Germinal center (tissue), 1 donor: ENCODE data around the gene CDIP1.
A peak's percentile ranks its signal among the peaks of the same experiment; 100 is the strongest.

Experiments used
- DNase-seq: peaks from one replicate; pipeline ENCODE4 v3.0.0; 2012; ENCODE audit warnings: mixed read lengths, low spot score

Gene CDIP1

GRCh38 chr16:4513881-4514280 lies 24.7 kb downstream of the CDIP1 start:
- DNase-seq = no peak

DNA sequence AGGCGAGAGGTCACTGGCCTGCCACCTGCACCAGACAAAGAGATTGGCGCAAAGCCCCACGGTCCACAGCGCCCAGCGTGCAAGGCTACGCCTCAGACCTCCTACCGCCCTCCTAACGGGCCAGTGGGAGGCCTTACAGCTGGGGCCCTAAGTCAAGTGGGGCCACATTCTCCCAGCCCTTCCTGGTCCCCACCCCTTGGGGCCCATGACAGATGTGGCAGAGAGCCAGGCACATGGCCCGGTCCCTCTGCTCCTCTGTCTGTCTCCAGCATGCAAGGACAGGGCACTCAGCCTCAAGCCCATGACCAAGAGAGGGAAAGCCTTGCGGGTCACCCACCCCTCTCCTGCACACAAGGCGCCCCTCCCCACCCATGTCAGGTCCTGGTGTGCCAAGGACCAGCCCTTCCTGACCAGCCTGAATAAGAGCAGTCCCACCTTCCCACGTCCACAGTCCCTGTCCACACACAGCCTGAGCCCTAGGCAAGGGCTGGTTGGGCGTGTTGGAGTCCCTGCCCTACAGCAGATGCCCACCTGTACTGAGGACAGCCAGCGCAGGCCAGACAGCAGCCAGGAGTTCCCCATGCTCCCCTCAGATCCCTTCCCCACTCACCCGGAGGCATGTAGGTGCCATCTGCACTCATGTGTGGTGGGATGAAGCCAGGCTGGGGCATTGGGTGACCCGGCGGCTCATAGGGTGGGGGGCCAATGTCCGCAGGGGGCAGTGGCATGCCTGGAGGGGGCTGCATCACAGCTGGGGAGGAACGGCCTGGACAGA lies 25.3 kb downstream of the CDIP1 start:
- no peak for DNase-seq

GRCh38 chr16:4512473-4512872 lies 26.1 kb downstream of the CDIP1 start:
- DNase-seq = no peak

DNA sequence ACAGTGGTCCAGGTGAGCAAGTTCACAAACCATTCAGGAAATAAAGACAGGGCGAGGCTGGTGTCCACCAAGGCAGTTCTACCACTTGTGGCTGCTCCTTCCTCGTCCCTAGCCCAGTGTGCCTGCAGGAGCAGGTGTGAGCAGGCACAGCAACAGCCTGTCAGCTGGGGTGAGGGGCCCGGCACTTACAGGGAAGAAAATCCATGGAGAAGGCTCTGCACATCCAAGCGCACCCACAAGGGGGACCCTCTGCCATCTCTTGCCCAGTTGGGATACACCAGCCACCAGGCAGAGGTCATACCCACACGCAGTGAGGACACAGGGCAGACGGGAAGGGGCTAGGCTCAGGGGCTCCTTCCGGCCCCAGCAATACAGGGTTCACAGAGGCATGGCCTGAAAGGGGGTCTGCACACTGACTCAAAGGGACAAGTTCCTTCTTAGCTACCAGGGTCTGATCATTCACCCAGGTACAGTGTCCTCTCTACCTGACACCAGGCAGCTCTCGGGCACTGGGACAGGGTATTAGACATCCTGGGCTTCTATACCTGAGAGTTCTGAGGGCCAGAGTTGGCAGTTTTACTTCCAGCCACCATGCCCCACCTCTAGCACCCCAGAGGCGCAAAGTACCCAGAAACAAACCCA lies 27.0 kb downstream of the CDIP1 start:
- DNase-seq = no peak

DNA sequence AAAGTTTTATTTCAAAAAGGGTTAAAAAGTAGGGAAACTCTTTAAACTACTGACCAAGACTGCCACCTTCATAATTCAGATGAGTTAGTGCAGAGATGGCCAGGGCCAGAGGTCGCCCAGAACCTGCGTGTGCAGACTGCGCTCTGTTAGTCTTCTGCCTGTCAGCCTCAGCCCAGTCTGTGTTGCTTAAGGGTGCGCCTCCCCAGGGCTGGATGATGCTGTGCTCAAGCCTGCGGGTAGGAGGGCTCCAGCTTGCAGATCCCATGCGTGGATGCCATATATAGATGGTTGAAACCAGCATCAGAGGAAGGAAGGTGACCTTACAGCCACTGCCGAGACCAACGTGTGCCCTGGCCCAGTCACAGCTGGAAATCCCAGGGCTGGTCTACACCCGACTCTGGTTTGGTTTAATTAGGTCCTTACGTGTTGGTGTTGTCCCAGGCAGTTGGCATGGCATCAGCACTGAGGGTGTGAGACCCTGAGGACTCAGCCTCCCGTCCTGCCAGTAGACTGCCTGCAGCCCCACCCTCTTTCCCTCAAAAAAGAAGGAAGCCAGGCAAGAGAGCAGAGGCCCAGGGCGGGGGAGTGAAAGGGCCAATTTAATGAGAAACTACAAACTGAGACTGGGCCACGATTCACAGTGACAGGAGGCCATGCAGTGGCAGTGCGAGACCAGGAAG lies 27.7 kb downstream of the CDIP1 start:
- DNase-seq = no peak

- DNase-seq = no peak
Measured at GRCh38 chr16:4510131-4510530, 28.4 kb downstream of the CDIP1 start.

DNA sequence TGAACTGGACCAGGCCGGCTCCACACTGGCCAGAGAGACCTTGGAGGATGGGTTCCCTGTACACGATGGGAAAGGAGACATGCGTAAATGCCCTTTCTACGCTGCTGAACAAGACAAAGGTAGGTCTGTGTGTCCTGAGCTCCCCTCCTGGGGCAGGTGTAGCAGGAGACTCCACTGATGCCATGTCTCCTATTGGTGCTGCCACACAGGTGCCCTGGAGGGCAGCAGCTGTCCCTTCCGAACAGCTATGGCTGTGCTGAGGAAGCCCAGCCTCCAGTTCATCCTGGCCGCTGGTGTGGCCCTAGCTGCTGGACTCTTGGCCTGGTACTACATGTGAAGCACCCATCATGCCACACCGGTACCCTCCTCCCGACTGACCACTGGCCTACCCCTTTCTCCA lies 29.2 kb downstream of the CDIP1 start:
- DNase-seq = no peak

DNA sequence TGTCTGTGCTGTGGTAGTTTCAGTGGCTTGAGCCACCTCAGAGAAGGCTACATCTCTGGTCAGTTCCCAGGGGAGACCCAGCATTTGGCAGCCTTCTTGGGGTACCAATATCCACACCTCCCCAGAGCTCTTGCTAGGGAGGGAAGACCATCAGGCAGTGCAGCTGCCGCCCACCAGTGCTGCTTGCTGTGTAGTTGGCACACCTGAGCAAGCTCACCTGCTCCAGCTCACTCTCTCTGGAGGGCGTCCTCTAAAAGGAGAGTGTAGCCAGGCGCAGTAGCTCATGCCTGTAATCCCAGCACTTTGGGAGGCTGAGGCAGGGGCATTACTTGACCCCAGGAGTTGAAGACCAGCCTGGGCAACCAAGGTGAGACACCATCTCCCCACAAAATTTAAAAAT lies 29.8 kb downstream of the CDIP1 start:
- DNase-seq = no peak

DNA sequence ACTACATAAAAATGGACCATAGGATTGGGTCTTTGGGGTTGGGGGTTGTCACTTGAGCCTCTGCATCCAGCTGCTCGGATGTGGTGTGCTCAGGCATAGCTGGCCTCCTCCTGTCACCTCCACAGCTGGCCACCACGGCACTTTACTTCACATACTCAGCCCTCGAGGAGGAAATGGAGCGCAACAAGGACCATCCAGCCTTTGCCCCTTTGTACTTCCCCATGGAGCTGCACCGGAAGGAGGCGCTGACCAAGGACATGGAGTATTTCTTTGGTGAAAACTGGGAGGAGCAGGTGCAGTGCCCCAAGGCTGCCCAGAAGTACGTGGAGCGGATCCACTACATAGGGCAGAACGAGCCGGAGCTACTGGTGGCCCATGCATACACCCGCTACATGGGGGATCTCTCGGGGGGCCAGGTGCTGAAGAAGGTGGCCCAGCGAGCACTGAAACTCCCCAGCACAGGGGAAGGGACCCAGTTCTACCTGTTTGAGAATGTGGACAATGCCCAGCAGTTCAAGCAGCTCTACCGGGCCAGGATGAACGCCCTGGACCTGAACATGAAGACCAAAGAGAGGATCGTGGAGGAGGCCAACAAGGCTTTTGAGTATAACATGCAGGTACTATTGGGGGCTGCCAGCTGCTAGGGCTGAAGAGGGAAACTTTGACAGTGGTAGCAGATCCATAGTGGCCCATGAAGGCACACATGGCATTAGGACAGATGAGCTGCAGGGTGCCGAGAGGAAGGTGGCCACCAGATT lies 30.8 kb downstream of the CDIP1 start:
- no peak for DNase-seq

- peak; percentile 71 for DNase-seq
Measured at GRCh38 chr16:4506450-4506849, 32.1 kb downstream of the CDIP1 start.

DNA sequence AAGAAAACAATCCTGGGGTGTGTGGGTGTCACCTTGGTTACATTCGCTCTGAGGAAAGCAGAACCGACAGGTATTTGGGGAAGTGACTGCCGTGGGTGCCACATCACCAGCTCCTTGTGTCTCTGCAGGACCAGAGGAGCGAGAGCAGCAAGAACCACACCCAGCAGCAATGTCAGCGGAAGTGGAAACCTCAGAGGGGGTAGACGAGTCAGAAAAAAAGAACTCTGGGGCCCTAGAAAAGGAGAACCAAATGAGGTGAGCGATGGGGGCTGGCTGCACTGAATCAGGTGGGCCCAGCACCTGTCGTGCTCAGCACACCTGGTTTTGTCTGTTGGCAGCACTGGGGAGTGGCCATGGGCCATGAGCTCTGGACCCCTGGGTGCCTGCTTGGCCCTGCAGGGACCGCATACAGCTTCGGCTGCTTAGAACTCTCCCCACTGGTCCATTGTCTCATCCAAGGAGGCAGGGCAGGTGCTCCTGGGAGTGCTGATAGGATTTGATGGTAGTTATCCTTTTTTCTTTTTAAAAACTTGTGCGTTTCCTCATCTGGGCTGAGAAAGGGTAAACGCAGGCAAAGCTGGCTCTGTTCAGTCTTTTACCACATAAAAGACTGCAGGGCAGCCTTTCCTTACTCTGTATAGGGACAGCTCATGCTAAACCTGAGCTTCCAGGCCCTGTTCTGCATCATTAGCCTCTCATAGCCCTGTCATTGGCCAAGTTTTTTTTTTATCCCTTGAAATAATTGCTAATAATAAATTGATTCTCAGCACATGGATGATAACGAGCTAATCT lies 33.0 kb downstream of the CDIP1 start:
- DNase-seq = peak; percentile 90

DNA sequence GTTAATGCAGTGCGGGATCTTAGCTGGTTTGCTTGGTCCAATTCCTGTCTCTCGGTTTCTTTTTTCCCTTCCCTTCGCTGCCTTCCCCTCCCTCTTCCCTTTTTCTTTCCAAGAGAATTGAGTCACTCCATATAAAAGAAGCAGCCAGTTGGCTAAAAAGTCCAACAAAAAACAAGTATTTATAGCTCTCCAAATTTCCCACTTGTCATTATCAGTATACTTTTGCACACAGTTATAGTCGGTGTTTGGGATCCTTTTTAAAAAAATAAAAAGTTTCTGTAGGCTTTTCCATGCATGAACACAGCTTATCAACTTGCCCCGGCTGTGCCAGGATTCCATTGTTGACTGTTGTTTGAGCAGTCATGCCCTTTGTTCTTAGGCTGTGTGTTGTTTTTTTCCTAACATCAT lies 37.5 kb downstream of the CDIP1 start:
- no peak for DNase-seq

- no peak for DNase-seq
Measured at GRCh38 chr16:4500272-4500671, 38.3 kb downstream of the CDIP1 start.

- no peak for DNase-seq
Measured at GRCh38 chr16:4499196-4499555, 39.4 kb downstream of the CDIP1 start.

- no peak for DNase-seq
Measured at GRCh38 chr16:4498546-4499195, 39.9 kb downstream of the CDIP1 start.

DNA sequence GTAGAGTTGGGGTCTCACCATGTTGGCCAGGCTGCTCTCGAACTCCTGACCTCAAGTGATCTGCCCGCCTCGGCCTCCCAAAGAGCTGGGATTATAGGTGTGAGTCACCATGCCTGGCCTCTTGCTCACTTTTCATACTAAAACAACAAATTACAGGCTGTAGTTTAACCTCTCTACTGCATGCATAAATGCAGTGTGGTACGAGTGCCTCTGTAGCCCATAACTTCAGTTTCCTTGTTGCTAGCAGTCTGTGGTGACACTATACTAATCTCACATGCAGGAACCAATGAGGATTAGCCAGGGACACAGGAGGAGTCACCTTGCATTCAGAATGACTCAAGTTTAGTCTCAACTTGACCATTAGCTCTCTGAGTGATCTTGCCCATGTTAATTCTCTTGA lies 42.3 kb downstream of the CDIP1 start:
- no peak for DNase-seq

- DNase-seq = no peak
Measured at GRCh38 chr16:4495766-4496165, 42.8 kb downstream of the CDIP1 start.

DNA sequence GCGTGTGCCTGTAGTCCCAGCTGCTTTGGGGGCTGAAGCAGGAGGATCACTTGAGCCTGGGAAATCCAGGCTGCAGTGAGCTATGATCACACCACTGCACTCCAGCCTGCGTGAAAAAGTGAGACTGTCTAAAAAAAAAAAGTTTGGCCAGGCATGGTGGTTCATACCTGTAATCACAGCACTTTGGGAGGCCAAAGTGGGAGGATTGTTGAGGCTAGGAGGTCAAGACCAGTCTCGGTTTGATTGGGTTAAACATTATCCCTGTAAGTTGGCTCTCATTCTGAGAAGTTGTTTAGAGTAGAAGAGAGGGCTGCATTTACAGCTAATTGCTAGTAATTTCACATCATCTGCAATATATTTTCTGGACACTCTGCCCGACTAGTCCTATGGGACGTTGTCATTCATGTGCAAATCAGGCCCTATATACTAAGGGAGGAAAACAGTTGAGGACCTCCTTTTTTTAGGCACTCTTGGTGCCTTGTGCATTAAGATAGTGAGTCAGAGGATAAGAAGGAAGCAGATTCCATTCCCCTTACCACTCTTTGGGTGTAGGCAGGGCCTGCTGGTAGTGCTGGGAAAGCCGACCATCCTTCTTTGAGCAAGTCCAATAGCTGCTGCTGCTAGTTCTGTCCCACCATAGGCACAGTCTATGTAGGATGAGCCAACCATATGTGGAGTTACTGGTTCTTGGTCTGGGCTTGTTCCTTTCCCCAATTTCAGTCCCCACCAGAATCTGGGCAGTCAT lies 43.7 kb downstream of the CDIP1 start:
- DNase-seq = no peak

DNA sequence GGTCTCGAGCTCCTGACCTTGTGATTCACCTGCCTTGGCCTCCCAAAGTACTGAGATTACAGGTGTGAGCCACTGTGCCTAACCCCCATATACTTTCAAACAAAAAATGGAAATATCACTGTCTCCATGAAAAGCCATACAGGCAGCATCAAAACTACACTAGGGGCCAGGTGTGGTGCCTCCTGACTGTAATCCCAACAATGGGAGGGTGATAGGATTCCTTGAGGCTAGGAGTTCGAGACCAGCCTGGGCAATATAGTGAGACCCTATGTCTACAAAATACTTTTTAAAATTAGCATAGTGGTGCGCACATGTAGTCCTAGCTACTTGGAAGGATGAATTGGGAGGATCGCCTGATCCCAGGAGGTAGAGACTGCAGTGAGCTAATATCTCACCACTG lies 46.7 kb downstream of the CDIP1 start:
- no peak for DNase-seq

DNA sequence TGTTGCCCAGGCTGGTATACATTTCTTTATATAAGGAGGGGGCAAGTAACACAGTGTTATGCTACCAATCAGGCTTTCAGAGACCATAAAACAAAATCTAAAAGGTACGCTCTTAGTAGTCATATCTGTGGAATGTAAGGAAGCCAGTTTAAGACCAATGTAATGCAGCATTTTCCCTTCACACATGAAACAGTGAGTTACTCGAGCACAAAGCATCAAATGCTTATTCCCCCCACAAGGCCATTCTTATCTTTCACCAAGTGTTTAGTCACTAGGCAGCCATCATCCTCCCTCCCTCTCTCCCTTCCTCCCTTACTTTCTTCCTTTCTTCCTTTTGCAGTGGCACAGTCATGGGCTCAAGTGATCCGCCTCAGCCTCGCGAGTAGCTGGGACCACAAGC lies 49.5 kb downstream of the CDIP1 start:
- DNase-seq = no peak
